Liver (tissue), 9 donors: Measurements from ENCODE around the gene IFI27. TPM values are rescaled to one million over a fixed set of nuclear protein-coding genes. Genes with fewer than 3 reads are reported as not detected.
"Not testable (repeated sequence)": the region's sequence is repeated elsewhere in the genome, so short reads cannot be mapped to it uniquely, and the experiment has no call there.

Experiments used
- DNase-seq: peaks from one replicate; pipeline ENCODE4 v3.0.0-alpha.2; 2017; ENCODE audit warnings: low spot score
- H3K27ac ChIP-seq, 2 donors: one replicate each; pipeline ENCODE4 v1.7.0; 2013; ENCODE audit warnings: inconsistent platforms in 2 of 2, low read length in 2 of 2, control low read depth in 1 of 2, low read depth in 1 of 2, mild to moderate bottlenecking in 1 of 2
- H3K27me3 ChIP-seq, 4 donors: one replicate each; pipeline versions ENCODE4 v1.6.1 to v1.7.0; 2013; ENCODE audit warnings: low read length in 3 of 4, inconsistent platforms in 1 of 4, mild to moderate bottlenecking in 1 of 4, moderate library complexity in 1 of 4; ENCODE audit not compliant: control insufficient read depth in 4 of 4, insufficient read depth in 4 of 4
- H3K36me3 ChIP-seq, 4 donors: one replicate each; pipeline versions ENCODE4 v1.6.1 to v1.7.0; 2013; ENCODE audit warnings: low read length in 3 of 4, mild to moderate bottlenecking in 3 of 4, low read depth in 1 of 4, moderate library complexity in 1 of 4; ENCODE audit not compliant: control insufficient read depth in 4 of 4, insufficient read depth in 3 of 4
- H3K4me1 ChIP-seq, 4 donors: one replicate each; pipeline versions ENCODE4 v1.6.1 to v1.7.0; 2013; ENCODE audit warnings: low read length in 3 of 4, mild to moderate bottlenecking in 3 of 4, moderate library complexity in 1 of 4; ENCODE audit not compliant: control insufficient read depth in 4 of 4, insufficient read depth in 4 of 4
- H3K4me3 ChIP-seq, 3 donors: one replicate each; pipeline versions ENCODE4 v1.6.1 to v1.7.0; 2013; ENCODE audit warnings: low read length in 3 of 3, control low read depth in 1 of 3, low read depth in 1 of 3, mild to moderate bottlenecking in 1 of 3
- H3K9ac ChIP-seq, 2 donors: one replicate each; pipeline ENCODE4 v1.7.0; 2013; ENCODE audit warnings: low read length in 2 of 2, mild to moderate bottlenecking in 2 of 2, moderate library complexity in 2 of 2, control low read depth in 1 of 2, low read depth in 1 of 2
- H3K9me3 ChIP-seq, 4 donors: one replicate each; pipeline versions ENCODE4 v1.6.1 to v1.7.0; 2013; ENCODE audit warnings: low read length in 3 of 4; ENCODE audit not compliant: control insufficient read depth in 4 of 4
- CTCF ChIP-seq: fragments of 150-350 bp; IDR thresholded peaks from 2 replicates; pipeline ENCODE4 v1.5.1; 2017; ENCODE audit warnings: improper control_type of control experiment, low read depth, low read length; ENCODE audit not compliant: missing input control
- EGR1 ChIP-seq, 2 donors: IDR thresholded peaks; 2 replicates each; pipeline ENCODE4 v1.6.1; 2016 to 2018; ENCODE audit warnings: antibody characterized with exemption in 2 of 2, low read depth in 2 of 2
- FOXA1 ChIP-seq: IDR thresholded peaks from 2 replicates; pipeline ENCODE4 v1.6.1; 2016; ENCODE audit warnings: antibody characterized with exemption
- FOXA2 ChIP-seq: IDR thresholded peaks from 2 replicates; pipeline ENCODE4 v1.6.1; 2016; ENCODE audit warnings: antibody characterized with exemption
- GABPA ChIP-seq, 2 donors: IDR thresholded peaks in 1 of 2; conservative IDR thresholded peaks in 1 of 2; 2 replicates each; pipeline ENCODE4 v1.6.1; 2016; ENCODE audit warnings: antibody characterized with exemption in 2 of 2, mild to moderate bottlenecking in 1 of 2, moderate library complexity in 1 of 2
- HNF4A ChIP-seq, 2 donors: conservative IDR thresholded peaks; 2 replicates each; pipeline ENCODE4 v1.6.1; 2016; ENCODE audit warnings: antibody characterized with exemption in 2 of 2, mild to moderate bottlenecking in 2 of 2
- HNF4G ChIP-seq: IDR thresholded peaks from 2 replicates; pipeline ENCODE4 v1.6.1; 2016; ENCODE audit warnings: antibody characterized with exemption
- JUND ChIP-seq, 2 donors: IDR thresholded peaks; 2 replicates each; pipeline ENCODE4 v1.6.1; 2016; ENCODE audit warnings: antibody characterized with exemption in 2 of 2
- NR2F2 ChIP-seq: IDR thresholded peaks from 2 replicates; pipeline ENCODE4 v1.6.1; 2016; ENCODE audit warnings: antibody characterized with exemption
- RAD21 ChIP-seq, 2 donors: IDR thresholded peaks; 2 replicates each; pipeline ENCODE4 v1.6.1; 2016; ENCODE audit warnings: antibody characterized with exemption in 2 of 2, mild to moderate bottlenecking in 2 of 2
- REST ChIP-seq: IDR thresholded peaks from 2 replicates; pipeline ENCODE4 v1.6.1; 2016; ENCODE audit warnings: antibody characterized with exemption, mild to moderate bottlenecking
- RXRA ChIP-seq, 2 donors: IDR thresholded peaks; 2 replicates each; pipeline ENCODE4 v1.6.1; 2017 to 2018; ENCODE audit warnings: antibody characterized with exemption in 2 of 2, mild to moderate bottlenecking in 1 of 2
- SP1 ChIP-seq: IDR thresholded peaks from 2 replicates; pipeline ENCODE4 v1.6.1; 2018; ENCODE audit warnings: antibody characterized with exemption, mild to moderate bottlenecking
- TAF1 ChIP-seq: conservative IDR thresholded peaks from 2 replicates; pipeline ENCODE4 v1.6.1; 2016; ENCODE audit warnings: antibody characterized with exemption, mild to moderate bottlenecking
- YY1 ChIP-seq: IDR thresholded peaks from 2 replicates; pipeline ENCODE4 v1.6.1; 2016; ENCODE audit warnings: antibody characterized with exemption, mild to moderate bottlenecking
- WGBS: extraction: QIAGEN DNeasy Blood & Tissue Kit; methylation state at CpG from one replicate; pipeline ENCODE4 v1.1.7; 2013; 5-methylcytosine and 5-hydroxymethylcytosine counted together
- polyA plus RNA-seq, 2 donors: library from polyadenylated mRNA; stranded (reverse) in 1 of 2; unstranded in 1 of 2; fragments of 200-250 nt in 1 of 2; fragments of >200 nt in 1 of 2; fragmentation: Nextera tagmentation in 1 of 2; extraction: Ambion mirVana in 1 of 2; gene quantifications; one replicate each; pipeline versions ENCODE4 v1.2.1 to v1.2.3, GENCODE V29; 2013 to 2015
- total RNA-seq, 2 donors: library from RNA; depleted of rRNA; stranded (reverse); fragments of >200 nt; gene quantifications; one replicate each; pipeline ENCODE4 v1.2.3, GENCODE V29; 2014
- TF ChIP-seq, protein P1 (sequence below): IDR thresholded peaks from 2 replicates; pipeline ENCODE4 v1.6.1; 2016; ENCODE audit warnings: antibody characterized with exemption
- TF ChIP-seq, protein P2 (sequence below): IDR thresholded peaks from 2 replicates; pipeline ENCODE4 v1.6.1; 2016; ENCODE audit warnings: antibody characterized with exemption
- TF ChIP-seq, protein P3 (sequence below): IDR thresholded peaks from 2 replicates; pipeline ENCODE4 v1.6.1; 2016; ENCODE audit warnings: antibody characterized with exemption
- donor health status: healthy.
- donor health status: healthy.
- donor health status: healthy.
- donor health status: healthy.
- donor health status: healthy.

IFI27 gene
- total and polyA plus RNA-seq, 4 donors: 12.7 to 170 (median 42.2) TPM

DNA sequence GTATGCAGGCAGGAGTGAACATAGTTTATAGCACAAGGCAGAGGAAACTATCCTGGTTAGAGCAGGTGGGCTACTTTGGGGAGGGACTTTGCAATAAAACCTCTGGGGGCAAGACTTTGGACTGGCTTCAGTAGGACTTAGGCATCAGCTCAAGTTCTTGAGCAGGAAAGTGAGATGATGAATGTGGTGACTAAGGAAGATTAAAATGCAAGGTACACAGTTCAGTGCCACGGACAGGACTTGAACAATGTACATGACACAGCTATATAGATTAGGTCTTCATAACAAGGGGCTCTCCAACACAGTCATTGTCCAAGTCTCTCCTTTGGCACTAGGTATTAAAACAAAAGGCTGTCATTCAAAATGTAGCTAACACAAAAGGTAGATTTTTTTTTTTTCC is 42.1 kb downstream of the IFI27 start (continued):
- TF ChIP-seq REST: no peak
- TF ChIP-seq, protein P1, sequence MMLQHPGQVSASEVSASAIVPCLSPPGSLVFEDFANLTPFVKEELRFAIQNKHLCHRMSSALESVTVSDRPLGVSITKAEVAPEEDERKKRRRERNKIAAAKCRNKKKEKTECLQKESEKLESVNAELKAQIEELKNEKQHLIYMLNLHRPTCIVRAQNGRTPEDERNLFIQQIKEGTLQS: no peak
- no peak for TF ChIP-seq RXRA (IDR thresholded peaks at IDR 0.05)
- no peak for TF ChIP-seq HNF4G
- no peak for TF ChIP-seq EGR1 (IDR thresholded peaks at IDR 0.05; ENCODE audit: low read depth in 2 of 2)
- TF ChIP-seq FOXA2: no peak
- TF ChIP-seq SP1: no peak
- no peak for TF ChIP-seq RAD21 (IDR thresholded peaks at IDR 0.05)
- TF ChIP-seq YY1: no peak

DNA sequence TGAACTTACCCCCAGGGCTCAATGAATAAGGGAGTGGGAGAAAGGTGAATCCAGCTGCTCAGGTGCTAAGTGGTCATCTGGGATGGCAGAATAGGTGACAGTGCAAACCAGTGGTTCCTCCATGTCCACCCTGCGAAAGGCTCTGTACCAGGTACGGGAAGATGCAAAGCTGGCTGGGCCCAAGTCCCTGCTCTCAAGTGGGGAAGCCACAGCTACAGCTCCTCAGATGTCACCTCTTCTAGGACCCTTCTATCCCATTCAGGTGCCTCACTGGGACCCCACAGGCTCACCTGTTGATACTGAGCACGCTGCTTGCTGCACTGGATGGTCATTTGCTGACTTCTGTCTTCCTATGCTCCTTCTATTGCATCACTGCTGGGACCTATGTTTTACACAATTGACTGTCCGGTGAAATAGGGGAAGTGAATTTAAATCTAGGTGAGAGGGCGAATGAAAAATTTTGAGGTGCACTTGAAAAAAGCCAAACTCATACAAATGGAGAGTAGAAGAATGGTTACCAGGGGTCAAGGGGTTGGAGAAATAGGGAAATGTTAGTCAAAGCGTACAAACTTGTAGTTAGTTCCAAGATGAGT is 43.3 kb downstream of the IFI27 start:
- H3K36me3 ChIP-seq: no peaks in the 10 kb centered on the region
- no peak overlapping the region for H3K4me3 ChIP-seq
- TF ChIP-seq CTCF (no peak), NR2F2 (no peak), FOXA1 (no peak), TAF1 (no peak), GABPA (IDR thresholded peaks at IDR 0.05 in 1 of 2, conservative IDR thresholded peaks at IDR 0.05 in 1 of 2) (no peak), RAD21 (IDR thresholded peaks at IDR 0.05) (no peak), HNF4A (conservative IDR thresholded peaks at IDR 0.05) (no peak), REST (no peak), HNF4G (no peak), EGR1 (IDR thresholded peaks at IDR 0.05; ENCODE audit: low read depth in 2 of 2) (no peak), RXRA (IDR thresholded peaks at IDR 0.05) (no peak), JUND (IDR thresholded peaks at IDR 0.05) (no peak), FOXA2 (no peak), YY1 (no peak), SP1 (no peak)
- TF ChIP-seq, protein P2, sequence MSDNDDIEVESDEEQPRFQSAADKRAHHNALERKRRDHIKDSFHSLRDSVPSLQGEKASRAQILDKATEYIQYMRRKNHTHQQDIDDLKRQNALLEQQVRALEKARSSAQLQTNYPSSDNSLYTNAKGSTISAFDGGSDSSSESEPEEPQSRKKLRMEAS: no peak
- TF ChIP-seq, protein P1: no peak
- TF ChIP-seq, protein P3, sequence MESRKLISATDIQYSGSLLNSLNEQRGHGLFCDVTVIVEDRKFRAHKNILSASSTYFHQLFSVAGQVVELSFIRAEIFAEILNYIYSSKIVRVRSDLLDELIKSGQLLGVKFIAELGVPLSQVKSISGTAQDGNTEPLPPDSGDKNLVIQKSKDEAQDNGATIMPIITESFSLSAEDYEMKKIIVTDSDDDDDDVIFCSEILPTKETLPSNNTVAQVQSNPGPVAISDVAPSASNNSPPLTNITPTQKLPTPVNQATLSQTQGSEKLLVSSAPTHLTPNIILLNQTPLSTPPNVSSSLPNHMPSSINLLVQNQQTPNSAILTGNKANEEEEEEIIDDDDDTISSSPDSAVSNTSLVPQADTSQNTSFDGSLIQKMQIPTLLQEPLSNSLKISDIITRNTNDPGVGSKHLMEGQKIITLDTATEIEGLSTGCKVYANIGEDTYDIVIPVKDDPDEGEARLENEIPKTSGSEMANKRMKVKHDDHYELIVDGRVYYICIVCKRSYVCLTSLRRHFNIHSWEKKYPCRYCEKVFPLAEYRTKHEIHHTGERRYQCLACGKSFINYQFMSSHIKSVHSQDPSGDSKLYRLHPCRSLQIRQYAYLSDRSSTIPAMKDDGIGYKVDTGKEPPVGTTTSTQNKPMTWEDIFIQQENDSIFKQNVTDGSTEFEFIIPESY: no peak
- no peak for DNase-seq
- H3K27me3 ChIP-seq: no peaks in the 10 kb centered on the region
- H3K9ac ChIP-seq: no peak overlapping the region
- no peaks in the 10 kb centered on the region for H3K4me1 ChIP-seq
- no peak overlapping the region for H3K27ac ChIP-seq
- 95% methylated on average over 6 of the region's 6 CpGs for WGBS
- H3K9me3 ChIP-seq: no peaks in the 10 kb centered on the region

DNA sequence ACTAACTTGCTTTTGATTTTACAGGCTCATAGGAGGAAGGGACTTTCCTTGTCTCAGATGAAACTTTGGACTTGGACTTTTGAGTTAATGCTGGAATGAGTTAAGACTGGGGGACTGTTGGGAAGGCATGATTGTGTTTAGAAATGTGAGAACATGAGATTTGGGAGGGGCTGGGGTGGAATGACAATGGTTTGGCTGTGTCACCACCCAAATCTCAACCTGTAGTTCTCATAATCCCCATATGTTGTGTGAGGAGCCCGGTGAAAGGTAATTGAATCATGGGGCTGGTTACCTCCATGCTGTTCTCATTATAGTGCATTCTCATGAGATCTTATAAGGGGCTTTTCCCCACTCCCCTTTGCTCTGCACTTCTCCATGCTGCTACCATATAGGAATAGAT is 45.6 kb downstream of the IFI27 start:
- H3K36me3 ChIP-seq, H3K9me3 ChIP-seq, H3K27ac ChIP-seq, H3K4me3 ChIP-seq, DNase-seq, H3K27me3 ChIP-seq, H3K9ac ChIP-seq, H3K4me1 ChIP-seq: not testable (repeated sequence)
- WGBS: 90% methylated on average over 1 of the region's 1 CpG
